K562 (cell line): ENCODE measurements around the gene MEIKIN. TPM values are rescaled to one million over a fixed set of nuclear protein-coding genes. Genes with fewer than 3 reads are reported as not detected.

Source experiments
- ATAC-seq: fragments of 200-7000 bp; cut with Tn5 transposase; 3 replicates; pipeline ENCODE4 v1.9.1; 2020; ENCODE audit warnings: moderate library complexity
- BruUV-seq: library from RNA; stranded (reverse); fragments of 400-500 nt; replicated peaks from 2 replicates; lab custom pipeline; 2021; lab: Mats Ljungman, UMichigan
- CTCF ChIA-PET: fragments of 300-600 bp; formaldehyde crosslinking; extraction: SDS; loops from one replicate; lab custom pipeline; 2021; ENCODE audit warnings: low intra/inter-chr PET ratio; lab: Yijun Ruan, JAX
- POLR2A ChIA-PET: fragments of 300-600, 350-650 bp; sonication (Branson Sonifier 250); formaldehyde crosslinking; extraction: SDS; loops from one replicate; lab custom pipeline; 2021; ENCODE audit warnings: antibody characterized with exemption, inconsistent platforms; lab: Yijun Ruan, JAX
- DNase-seq, 4 experiments: peaks; one replicate each; pipeline versions ENCODE4 v3.0.0 to v3.0.0-alpha.2; 2011 to 2018; ENCODE audit warnings: low spot score in 3 of 4, mixed read lengths in 3 of 4; ENCODE audit errors: extremely low read depth in 1 of 4
- FAIRE-seq: peaks from 2 replicates; lab custom pipeline; 2011; peaks lifted over from hg19 to GRCh38; lab: Jason Lieb, UNC
- H2AFZ ChIP-seq: 2 replicates; pipeline ENCODE4 v1.6.0; 2011; ENCODE audit warnings: low read depth, low read length, control low read depth, inconsistent platforms
- H3K27ac ChIP-seq: fragments of 200-600 bp; 3 replicates; pipeline ENCODE4 v1.8.0; 2011; ENCODE audit warnings: low read depth, mild to moderate bottlenecking, control low read depth, inconsistent platforms, low read length, moderate library complexity, mixed read lengths; ENCODE audit errors: extremely low read depth
- H3K27me3 ChIP-seq, 2 experiments: fragments of 300-600 bp in 1 of 2; 2 replicates in 1 of 2; 3 replicates in 1 of 2; pipeline versions ENCODE4 v1.6.0 to v1.8.0; 2011; ENCODE audit warnings: inconsistent platforms in 2 of 2, low read length in 2 of 2, mild to moderate bottlenecking in 1 of 2, mixed read lengths in 1 of 2, moderate library complexity in 1 of 2; ENCODE audit not compliant: control insufficient read depth in 2 of 2, insufficient read depth in 2 of 2
- H3K36me3 ChIP-seq: fragments of 300-600 bp; 3 replicates; pipeline ENCODE4 v1.8.0; 2011; ENCODE audit warnings: mild to moderate bottlenecking, low read length, inconsistent platforms; ENCODE audit not compliant: control insufficient read depth, insufficient read depth
- H3K4me1 ChIP-seq, 2 experiments: fragments of 200-600 bp in 1 of 2; replicated peaks in 1 of 2; 2 replicates in 1 of 2; 3 replicates in 1 of 2; pipeline versions ENCODE4 v1.5.1 to v1.8.0; 2011; ENCODE audit warnings: inconsistent platforms in 2 of 2, low read length in 2 of 2, mild to moderate bottlenecking in 1 of 2, mixed read lengths in 1 of 2, moderate library complexity in 1 of 2; ENCODE audit not compliant: control insufficient read depth in 2 of 2, insufficient read depth in 2 of 2
- H3K4me2 ChIP-seq: 2 replicates; pipeline ENCODE4 v1.6.1; 2011; ENCODE audit warnings: low read length, control low read depth, inconsistent platforms, mixed read lengths; ENCODE audit not compliant: insufficient read depth
- H3K4me3 ChIP-seq: fragments of 200-600 bp; sonication (generic), shearing (Covaris generic); 2 replicates; pipeline ENCODE4 v1.5.1; 2016; ENCODE audit warnings: control low read depth, inconsistent platforms
- H3K79me2 ChIP-seq: fragments of 200-600 bp; 3 replicates; pipeline ENCODE4 v1.8.0; 2011; ENCODE audit warnings: low read length, inconsistent platforms; ENCODE audit not compliant: control insufficient read depth, insufficient read depth
- H3K9ac ChIP-seq, 2 experiments: 2 replicates each; pipeline versions ENCODE4 v1.6.0 to v1.6.1; 2011; ENCODE audit warnings: low read depth in 2 of 2, low read length in 2 of 2, control low read depth in 1 of 2, inconsistent platforms in 1 of 2, mild to moderate bottlenecking in 1 of 2, mixed read lengths in 1 of 2; ENCODE audit not compliant: insufficient read depth in 1 of 2
- H3K9me1 ChIP-seq: one replicate; pipeline ENCODE4 v1.6.0; 2011; ENCODE audit warnings: inconsistent platforms, mild to moderate bottlenecking, low read length, moderate library complexity; ENCODE audit not compliant: control insufficient read depth, insufficient read depth
- H3K9me3 ChIP-seq: replicated peaks from 2 replicates; pipeline ENCODE4 v1.5.1; 2011; ENCODE audit warnings: low read depth, low read length, inconsistent platforms; ENCODE audit not compliant: control insufficient read depth, insufficient read depth
- H4K20me1 ChIP-seq: replicated peaks from 2 replicates; pipeline ENCODE4 v1.6.1; 2011; ENCODE audit warnings: low read length, inconsistent platforms, mixed read lengths; ENCODE audit not compliant: control insufficient read depth, insufficient read depth
- ELK1 ChIP-seq: sonication (generic); formaldehyde crosslinking; IDR thresholded peaks from 2 replicates; pipeline ENCODE4 v1.8.1; 2022; ENCODE audit warnings: missing genetic modification reagents
- KHSRP ChIP-seq: fragments of 450-650 bp; IDR thresholded peaks from 2 replicates; pipeline ENCODE4 v1.6.1; 2017
- MLLT1 ChIP-seq, 2 experiments: fragments of 450-650 bp; IDR thresholded peaks; 2 replicates each; pipeline ENCODE4 v1.6.1; 2016
- MXI1 ChIP-seq: IDR thresholded peaks from 2 replicates; pipeline ENCODE4 v1.6.1; 2011; ENCODE audit warnings: low read depth, mild to moderate bottlenecking, improper control_type of control experiment, low read length
- NELFE ChIP-seq: IDR thresholded peaks from 2 replicates; pipeline ENCODE4 v1.6.1; 2011; ENCODE audit warnings: mild to moderate bottlenecking; ENCODE audit not compliant: insufficient read depth, insufficient read length
- PRDM10 ChIP-seq: fragments of 450-650 bp; IDR thresholded peaks from 2 replicates; pipeline ENCODE4 v1.6.1; 2018; ENCODE audit not compliant: partially characterized antibody
- SIN3B ChIP-seq: fragments of 450-650 bp; IDR thresholded peaks from 2 replicates; pipeline ENCODE4 v1.6.1; 2017; ENCODE audit warnings: low read depth, mild to moderate bottlenecking, moderate library complexity
- TEAD1 ChIP-seq, 2 experiments: fragments of 450-650 bp in 1 of 2; sonication (generic) in 1 of 2; formaldehyde crosslinking; IDR thresholded peaks; 2 replicates each; pipeline versions ENCODE4 v1.4.0 to v1.8.0; 2020 to 2022; ENCODE audit warnings: mild to moderate bottlenecking in 2 of 2, missing genetic modification reagents in 1 of 2
- XRCC3 ChIP-seq: fragments of 450-650 bp; IDR thresholded peaks from 2 replicates; pipeline ENCODE4 v1.6.1; 2017; ENCODE audit warnings: mild to moderate bottlenecking, moderate library complexity
- ZNF224 ChIP-seq: sonication (generic); formaldehyde crosslinking; IDR thresholded peaks from 2 replicates; pipeline ENCODE4 v1.8.0; 2022; ENCODE audit warnings: mild to moderate bottlenecking, missing genetic modification reagents
- ZNF431 ChIP-seq: sonication (generic); formaldehyde crosslinking; IDR thresholded peaks from 2 replicates; pipeline ENCODE4 v1.8.0; 2022; ENCODE audit warnings: mild to moderate bottlenecking, missing genetic modification reagents
- WGBS: fragments of 100-300 bp; shearing (Covaris generic); methylation state at CpG from one replicate; pipeline ENCODE4 v1.1.6; 2016; ENCODE audit warnings: low coverage, mixed read lengths; ENCODE audit not compliant: insufficient coverage; ENCODE audit errors: missing lambda C conversion rate; 5-methylcytosine and 5-hydroxymethylcytosine counted together
- in situ Hi-C: fragments of 300-500 bp; cut with MboI; formaldehyde crosslinking; loops from 4 replicates; pipeline ENCODE4 v1.15.0; 2018; ENCODE audit warnings: inconsistent platforms, mixed read lengths
- intact Hi-C: fragments of 100-400 bp; cut with micrococcal nuclease; formaldehyde crosslinking; loops from 2 replicates; pipeline ENCODE4 v1.14.2; 2022
- polyA plus RNA-seq, 8 experiments: library from polyadenylated mRNA; depleted of rRNA in 4 of 8; stranded (reverse) in 5 of 8; unstranded in 3 of 8; fragments of >200 nt; fragmentation: Nextera tagmentation in 2 of 8; fragmentation: Illumina TruSeq in 1 of 8; extraction: Ambion mirVana in 2 of 8; extraction: Trizol in 1 of 8; gene quantifications; 2 replicates each; pipeline versions ENCODE4 v1.2.1 to v1.2.3, GENCODE V29; 2011 to 2014; ENCODE audit warnings: inconsistent platforms in 1 of 8, missing spikeins in 1 of 8
- total RNA-seq, 7 experiments: library from RNA; depleted of rRNA in 6 of 7; stranded (reverse); fragments of >200 nt in 6 of 7; fragmentation: Illumina TruSeq in 2 of 7; extraction: Trizol in 2 of 7; gene quantifications; 2 replicates each; pipeline versions ENCODE4 v1.2.1 to v1.2.3, GENCODE V29; 2011 to 2021; ENCODE audit warnings: low replicate concordance in 1 of 7

The MEIKIN gene
- total and polyA plus RNA-seq, 9 of the 15 experiments (the other 6 are each of a cell fraction or from before 2014, with no cell fraction given), result 0.18 TPM; not detected in 8

- H3K79me2 ChIP-seq, result no peaks in the 10 kb centered on the region
- H3K27ac ChIP-seq, result no peak overlapping the region
- no peaks in the 10 kb centered on the region for H3K27me3 ChIP-seq
- H3K36me3 ChIP-seq, result no peaks in the 10 kb centered on the region
- in situ Hi-C loops (no loop called here), intact Hi-C loops (no loop called here)
- DNase-seq (no peak), FAIRE-seq (no peak), ATAC-seq (no peak)
- H2AFZ ChIP-seq, result no peak overlapping the region
- WGBS, result 7% methylated on average over 5 of the region's 5 CpGs
- H3K9me1 ChIP-seq, result no peaks in the 10 kb centered on the region
- BruUV-seq, result no TSS peak
- H3K9me3 ChIP-seq, result peaks cover 3% of the 10 kb centered on the region; the same call in 1 of the 2 replicates
- POLR2A ChIA-PET, result no interaction called here
- CTCF ChIA-PET, result no interaction called here
- no peaks in the 10 kb centered on the region for H3K4me1 ChIP-seq
- H3K4me2 ChIP-seq, result no peak overlapping the region
- no peak for TF ChIP-seq MXI1
- TF ChIP-seq ZNF431 (CRISPR knock-in tag), result peak; percentile 96
- no peaks in the 10 kb centered on the region for H4K20me1 ChIP-seq
- H3K4me3 ChIP-seq, result no peak overlapping the region
- H3K9ac ChIP-seq, result no peak overlapping the region
Measured at GRCh38 chr5:131863700-131864099, 81.8 kb downstream of the MEIKIN start.

GRCh38 chr5:131857388-131857787 is 88.1 kb downstream of the MEIKIN start:
- H3K4me1 ChIP-seq, result no peaks in the 10 kb centered on the region
- no peaks in the 10 kb centered on the region for H3K9me3 ChIP-seq
- peaks cover 6 to 11% of the 10 kb centered on the region in 2 experiments; a peak in 3 of 5 replicates for H3K27me3 ChIP-seq
- H3K9me1 ChIP-seq, result no peaks in the 10 kb centered on the region
- H2AFZ ChIP-seq, result no peak overlapping the region
- no peaks in the 10 kb centered on the region for H4K20me1 ChIP-seq
- no peak overlapping the region for H3K4me2 ChIP-seq
- ChIA-PET CTCF (no interaction called here), POLR2A (no interaction called here)
- peak overlapping the region in 1 of 2 experiments; percentile 20; a peak in 1 of 4 replicates for H3K9ac ChIP-seq
- no peaks in the 10 kb centered on the region for H3K79me2 ChIP-seq
- in situ Hi-C loops (no loop called here), intact Hi-C loops (no loop called here)
- 2% methylated on average over 10 of the region's 10 CpGs for WGBS
- H3K36me3 ChIP-seq, result no peaks in the 10 kb centered on the region
- no peak overlapping the region for H3K4me3 ChIP-seq
- no peak overlapping the region for H3K27ac ChIP-seq
- no peak for ATAC-seq
- FAIRE-seq, result no peak
- no TSS peak for BruUV-seq
- DNase-seq, result no peak
- TF ChIP-seq MLLT1 (IDR thresholded peaks at IDR 0.05) (no peak), PRDM10 (no peak), XRCC3 (no peak), SIN3B (no peak), KHSRP (no peak), NELFE (no peak), ZNF224 (CRISPR knock-in tag) (no peak), ELK1 (no peak), TEAD1 (CRISPR knock-in tag; IDR thresholded peaks at IDR 0.05) (no peak)
